Neuronal stem cell (in vitro differentiated cells): ENCODE measurements around the gene RHBDL3.

Experiments
- DNase-seq: peaks from one replicate; pipeline ENCODE4 v3.0.0-alpha.2; 2013; ENCODE audit warnings: low spot score
- H2AFZ ChIP-seq: one replicate; pipeline ENCODE4 v1.6.1; 2013; ENCODE audit warnings: mild to moderate bottlenecking, low read length, inconsistent platforms
- H2AK5ac ChIP-seq: 2 replicates; pipeline ENCODE4 v1.6.1; 2013; ENCODE audit warnings: low read depth, mild to moderate bottlenecking, inconsistent platforms, low read length, moderate library complexity, mixed read lengths
- H2BK120ac ChIP-seq: 2 replicates; pipeline ENCODE4 v1.6.1; 2013; ENCODE audit warnings: low read depth, mild to moderate bottlenecking, inconsistent platforms, low read length, moderate library complexity, mixed read lengths
- H2BK12ac ChIP-seq: one replicate; pipeline ENCODE4 v1.6.1; 2013; ENCODE audit warnings: low read length, inconsistent platforms
- H2BK15ac ChIP-seq: 2 replicates; pipeline ENCODE4 v1.6.1; 2013; ENCODE audit warnings: mild to moderate bottlenecking, low read length, inconsistent platforms, mixed read lengths
- H2BK5ac ChIP-seq: one replicate; pipeline ENCODE4 v1.6.1; 2013; ENCODE audit warnings: inconsistent platforms, mild to moderate bottlenecking, low read length, moderate library complexity
- H3K14ac ChIP-seq: one replicate; pipeline ENCODE4 v1.6.1; 2013; ENCODE audit warnings: low read length, inconsistent platforms
- H3K18ac ChIP-seq: 2 replicates; pipeline ENCODE4 v1.6.1; 2013; ENCODE audit warnings: low read length, inconsistent platforms
- H3K23ac ChIP-seq: 2 replicates; pipeline ENCODE4 v1.6.1; 2013; ENCODE audit warnings: low read depth, mild to moderate bottlenecking, mixed read lengths, low read length, inconsistent platforms; ENCODE audit not compliant: poor library complexity
- H3K27ac ChIP-seq: replicated peaks from 3 replicates; pipeline ENCODE4 v1.5.1; 2013; ENCODE audit warnings: low read length, inconsistent platforms
- H3K27me3 ChIP-seq, 3 experiments: 2 replicates each; pipeline ENCODE4 v1.6.1; 2013; ENCODE audit warnings: low read length in 3 of 3, mild to moderate bottlenecking in 2 of 3, inconsistent platforms in 1 of 3, low read depth in 1 of 3, mixed read lengths in 1 of 3, moderate library complexity in 1 of 3; ENCODE audit not compliant: control insufficient read depth in 3 of 3, insufficient read depth in 3 of 3
- H3K36me3 ChIP-seq, 2 donors: replicated peaks in 1 of 2; 2 replicates each; pipeline ENCODE4 v1.6.1; 2013; ENCODE audit warnings: low read length in 2 of 2; ENCODE audit not compliant: control insufficient read depth in 2 of 2, insufficient read depth in 2 of 2
- H3K4ac ChIP-seq: 2 replicates; pipeline ENCODE4 v1.6.1; 2013; ENCODE audit warnings: inconsistent platforms, mild to moderate bottlenecking, low read length, moderate library complexity
- H3K4me1 ChIP-seq, 2 donors: 1 replicate in 1 of 2; 2 replicates in 1 of 2; pipeline ENCODE4 v1.6.1; 2013; ENCODE audit warnings: low read length in 2 of 2, low read depth in 1 of 2; ENCODE audit not compliant: control insufficient read depth in 2 of 2, insufficient read depth in 1 of 2
- H3K4me2 ChIP-seq: one replicate; pipeline ENCODE4 v1.6.1; 2013; ENCODE audit warnings: mild to moderate bottlenecking, low read length, inconsistent platforms; ENCODE audit not compliant: insufficient read depth, poor library complexity, severe bottlenecking
- H3K4me3 ChIP-seq, 2 donors: 2 replicates each; pipeline ENCODE4 v1.5.1; 2013; ENCODE audit warnings: low read length in 2 of 2, mild to moderate bottlenecking in 2 of 2, inconsistent platforms in 1 of 2, moderate library complexity in 1 of 2
- H3K79me1 ChIP-seq: one replicate; pipeline ENCODE4 v1.6.1; 2013; ENCODE audit warnings: low read depth, mild to moderate bottlenecking, inconsistent platforms, low read length, moderate library complexity
- H3K9ac ChIP-seq: one replicate; pipeline ENCODE4 v1.6.1; 2013; ENCODE audit warnings: mild to moderate bottlenecking, low read depth, low read length, inconsistent platforms; ENCODE audit not compliant: poor library complexity
- H3K9me3 ChIP-seq, 2 donors: replicated peaks in 1 of 2; 2 replicates each; pipeline versions ENCODE3 to v1.6.1; 2013; ENCODE audit warnings: low read length in 2 of 2, mild to moderate bottlenecking in 2 of 2, inconsistent platforms in 1 of 2, low read depth in 1 of 2, mixed read lengths in 1 of 2, moderate library complexity in 1 of 2; ENCODE audit not compliant: control insufficient read depth in 2 of 2, insufficient read depth in 1 of 2
- H4K8ac ChIP-seq: one replicate; pipeline ENCODE4 v1.6.1; 2013; ENCODE audit warnings: low read depth, mild to moderate bottlenecking, inconsistent platforms, low read length, moderate library complexity
- H4K91ac ChIP-seq: one replicate; pipeline ENCODE4 v1.6.1; 2013; ENCODE audit warnings: low read length, low read depth, mild to moderate bottlenecking, inconsistent platforms; ENCODE audit not compliant: poor library complexity
- WGBS, 2 donors: extraction: QIAGEN DNeasy Blood & Tissue Kit; methylation state at CpG; one replicate each; pipeline ENCODE4 v1.1.7; 2013; ENCODE audit warnings: missing lambda C conversion rate in 2 of 2, mixed read lengths in 1 of 2; ENCODE audit not compliant: insufficient read length in 2 of 2, insufficient replicate concordance in 1 of 2; ENCODE audit errors: extremely low coverage in 2 of 2; 5-methylcytosine and 5-hydroxymethylcytosine counted together

RHBDL3 gene

GRCh38 chr17:32320847-32321246, 55.2 kb downstream of the RHBDL3 start:
- Histone ChIP-seq H4K8ac (no peak overlapping the region), H2BK15ac (peak overlapping the region; percentile 2), H3K18ac (peak overlapping the region; percentile 53), H3K9ac (no peak overlapping the region), H3K4me3 (no peak overlapping the region), H3K4me2 (no peak overlapping the region), H3K23ac (peak overlapping the region; percentile 20), H2BK5ac (peak overlapping the region; percentile 69), H3K27ac (no peak overlapping the region), H4K91ac (no peak overlapping the region), H3K14ac (peak overlapping the region; percentile 98), H2BK120ac (no peak overlapping the region), H3K4ac (no peak overlapping the region), H3K27me3 (no peaks in the 10 kb centered on the region), H2AFZ (no peak overlapping the region), H3K4me1 (peaks cover 2 to 16% of the 10 kb centered on the region in 2 donors), H3K9me3 (peaks cover 0 to 3% of the 10 kb centered on the region in 2 donors), H3K36me3 (no peaks in the 10 kb centered on the region), H2BK12ac (no peak overlapping the region), H3K79me1 (no peaks in the 10 kb centered on the region), H2AK5ac (no peak overlapping the region)
- WGBS, 2 donors = no CpG with 5 or more reads among the region's 15 CpGs
- no peak for DNase-seq

- no CpG with 5 or more reads among the region's 10 CpGs for WGBS, 2 donors
- H4K91ac ChIP-seq = no peak overlapping the region
- H3K27ac ChIP-seq = no peak overlapping the region
- H4K8ac ChIP-seq = peak overlapping the region; percentile 25
- H2BK120ac ChIP-seq = peak overlapping the region; percentile 92
- peak overlapping the region; percentile 73 for H2BK12ac ChIP-seq
- H3K9me3 ChIP-seq = no peaks in the 10 kb centered on the region
- H3K36me3 ChIP-seq = no peaks in the 10 kb centered on the region
- H2AK5ac ChIP-seq = peak overlapping the region; percentile 68
- no peak overlapping the region for H3K4ac ChIP-seq
- no peak overlapping the region for H2AFZ ChIP-seq
- peak overlapping the region; percentile 87 for H2BK15ac ChIP-seq
- H3K4me3 ChIP-seq = no peak overlapping the region
- no peak overlapping the region for H2BK5ac ChIP-seq
- H3K14ac ChIP-seq = no peak overlapping the region
- peak overlapping the region; percentile 94 for H3K18ac ChIP-seq
- no peak overlapping the region for H3K23ac ChIP-seq
- no peaks in the 10 kb centered on the region for H3K27me3 ChIP-seq
- DNase-seq = no peak
- H3K79me1 ChIP-seq = no peaks in the 10 kb centered on the region
- H3K4me2 ChIP-seq = no peak overlapping the region
- H3K4me1 ChIP-seq = peaks cover 2 to 15% of the 10 kb centered on the region in 2 donors
- peak overlapping the region; percentile 85 for H3K9ac ChIP-seq
Observed at GRCh38 chr17:32323046-32323445, 57.4 kb downstream of the RHBDL3 start.

- H2AFZ ChIP-seq = peak overlapping the region; percentile 38
- no peak overlapping the region for H2BK12ac ChIP-seq
- H3K4me1 ChIP-seq = peaks cover 2 to 15% of the 10 kb centered on the region in 2 donors
- H3K36me3 ChIP-seq = no peaks in the 10 kb centered on the region
- H2BK120ac ChIP-seq = peak overlapping the region; percentile 9
- H3K27me3 ChIP-seq = no peaks in the 10 kb centered on the region
- H3K18ac ChIP-seq = peak overlapping the region; percentile 67
- no peak overlapping the region for H4K91ac ChIP-seq
- no peaks in the 10 kb centered on the region for H3K9me3 ChIP-seq
- peak overlapping the region; percentile 12 for H2BK15ac ChIP-seq
- no peak overlapping the region for H3K4ac ChIP-seq
- H3K4me3 ChIP-seq = no peak overlapping the region
- H2BK5ac ChIP-seq = no peak overlapping the region
- H4K8ac ChIP-seq = no peak overlapping the region
- H2AK5ac ChIP-seq = peak overlapping the region; percentile 68
- H3K4me2 ChIP-seq = peak overlapping the region; percentile 32
- no peak overlapping the region for H3K14ac ChIP-seq
- DNase-seq = peak; percentile 39
- H3K79me1 ChIP-seq = no peaks in the 10 kb centered on the region
- H3K27ac ChIP-seq = peak overlapping the region; percentile 57
- H3K23ac ChIP-seq = no peak overlapping the region
- no CpG with 5 or more reads among the region's 11 CpGs for WGBS, 2 donors
- H3K9ac ChIP-seq = no peak overlapping the region
Observed at GRCh38 chr17:32323811-32324491, 58.3 kb downstream of the RHBDL3 start.

GRCh38 chr17:32327911-32328310, 62.3 kb downstream of the RHBDL3 start:
- H3K4me2 ChIP-seq = no peak overlapping the region
- H3K18ac ChIP-seq = no peak overlapping the region
- no CpG with 5 or more reads among the region's 1 CpG for WGBS, 2 donors
- no peak overlapping the region for H2BK12ac ChIP-seq
- H3K4me1 ChIP-seq = peaks cover 0 to 13% of the 10 kb centered on the region in 2 donors
- H3K79me1 ChIP-seq = no peaks in the 10 kb centered on the region
- H2AFZ ChIP-seq = no peak overlapping the region
- H2AK5ac ChIP-seq = no peak overlapping the region
- H3K27ac ChIP-seq = no peak overlapping the region
- no peak overlapping the region for H2BK15ac ChIP-seq
- H3K9ac ChIP-seq = no peak overlapping the region
- no peak overlapping the region for H3K23ac ChIP-seq
- H3K4me3 ChIP-seq = no peak overlapping the region
- H3K9me3 ChIP-seq = no peaks in the 10 kb centered on the region
- no peak overlapping the region for H4K91ac ChIP-seq
- H3K27me3 ChIP-seq = no peaks in the 10 kb centered on the region
- H3K4ac ChIP-seq = no peak overlapping the region
- no peak overlapping the region for H2BK120ac ChIP-seq
- no peak for DNase-seq
- no peak overlapping the region for H4K8ac ChIP-seq
- H2BK5ac ChIP-seq = no peak overlapping the region
- H3K36me3 ChIP-seq = peaks cover 0 to 25% of the 10 kb centered on the region in 2 donors
- no peak overlapping the region for H3K14ac ChIP-seq
